KMS-11 (cell line): Measurements from ENCODE around the gene PPP1R26.
"Not testable (repeated sequence)": the region's sequence is repeated elsewhere in the genome, so short reads cannot be mapped to it uniquely, and the experiment has no call there.

Source experiments
- H2AFZ ChIP-seq: fragments of 200-600 bp; sonication (generic); 2 replicates; pipeline ENCODE4 v1.6.1; 2016; ENCODE audit warnings: antibody characterized with exemption, mixed run types, low read depth
- H3K27ac ChIP-seq: fragments of 200-600 bp; sonication (generic); 2 replicates; pipeline ENCODE4 v1.6.1; 2016; ENCODE audit warnings: mild to moderate bottlenecking, mixed run types
- H3K27me3 ChIP-seq: fragments of 200-600 bp; sonication (generic); 2 replicates; pipeline ENCODE4 v1.6.1; 2017; ENCODE audit warnings: mild to moderate bottlenecking, low read depth, mixed run types, moderate library complexity; ENCODE audit not compliant: insufficient read depth
- H3K36me3 ChIP-seq: fragments of 200-600 bp; sonication (generic); 2 replicates; pipeline ENCODE4 v1.6.1; 2017; ENCODE audit warnings: mild to moderate bottlenecking, mixed run types; ENCODE audit not compliant: insufficient read depth
- H3K4me1 ChIP-seq: fragments of 200-600 bp; sonication (generic); 2 replicates; pipeline ENCODE4 v1.6.1; 2016; ENCODE audit warnings: mild to moderate bottlenecking, low read depth, mixed run types; ENCODE audit not compliant: poor library complexity, severe bottlenecking
- H3K4me2 ChIP-seq: fragments of 200-600 bp; sonication (generic); 2 replicates; pipeline ENCODE4 v1.7.0; 2016; ENCODE audit warnings: mild to moderate bottlenecking, mixed run types
- H3K4me3 ChIP-seq: fragments of 200-600 bp; sonication (generic); IDR thresholded peaks from 2 replicates; pipeline ENCODE4 v1.6.1; 2017; ENCODE audit warnings: low read depth, low read length, mixed read lengths; ENCODE audit not compliant: insufficient read depth
- H3K79me2 ChIP-seq: fragments of 200-600 bp; sonication (generic); 2 replicates; pipeline ENCODE4 v1.6.1; 2016; ENCODE audit warnings: low read depth, mixed run types; ENCODE audit not compliant: insufficient read depth
- H3K9ac ChIP-seq: fragments of 200-600 bp; sonication (generic); 2 replicates; pipeline ENCODE4 v1.6.1; 2016; ENCODE audit warnings: mild to moderate bottlenecking, mixed run types
- H4K20me1 ChIP-seq: fragments of 200-600 bp; sonication (generic); 2 replicates; pipeline ENCODE4 v1.6.1; 2016; ENCODE audit warnings: mild to moderate bottlenecking, mixed run types; ENCODE audit not compliant: insufficient read depth
- CTCF ChIP-seq: fragments of 200-600 bp; sonication (generic); conservative IDR thresholded peaks from 2 replicates; pipeline ENCODE4 v1.6.1; 2017; ENCODE audit warnings: low read depth, mild to moderate bottlenecking, antibody characterized with exemption, low read length, moderate library complexity, mixed read lengths

Gene PPP1R26

GRCh38 chr9:135533674-135534073 is 54.1 kb downstream of the PPP1R26 start:
- H3K4me2 ChIP-seq: no peak overlapping the region

DNA sequence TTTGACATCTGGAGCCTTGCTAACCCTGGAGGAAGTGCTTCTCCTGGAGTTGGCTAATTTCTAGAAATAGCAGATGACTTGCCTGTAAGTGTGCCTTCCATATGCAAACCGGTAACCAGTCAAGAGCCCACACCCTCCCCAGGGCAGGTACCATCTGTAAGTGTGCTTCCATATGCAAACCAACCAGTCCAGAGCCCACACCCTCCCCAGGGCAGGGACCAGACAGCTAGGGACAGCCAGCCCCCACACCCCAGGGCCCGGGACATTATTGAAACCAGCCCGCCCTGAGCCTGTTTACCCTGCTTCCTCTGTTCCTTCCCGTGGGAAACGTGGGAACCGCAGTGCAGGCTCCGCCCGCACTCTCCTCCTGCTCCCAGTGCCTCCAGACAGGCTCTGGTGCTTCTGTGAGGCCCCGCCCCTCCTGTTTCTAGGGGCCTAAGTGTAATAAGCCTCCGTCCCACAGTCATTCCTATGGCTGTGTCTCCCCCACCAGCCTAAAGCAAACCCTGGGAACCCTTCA is 54.7 kb downstream of the PPP1R26 start:
- H3K79me2 ChIP-seq, H3K9ac ChIP-seq, H3K4me2 ChIP-seq, H3K4me1 ChIP-seq, H4K20me1 ChIP-seq, H2AFZ ChIP-seq, H3K36me3 ChIP-seq, H3K4me3 ChIP-seq, H3K27ac ChIP-seq: not testable (repeated sequence)
- H3K27me3 ChIP-seq: peaks cover 52% of the 10 kb centered on the region; the same call in 1 of the 2 replicates

More at GRCh38 chr9:135533674-135534073, 54.1 kb downstream of the PPP1R26 start:
- no peak for TF ChIP-seq CTCF
- Histone ChIP-seq H3K4me3 (no peak overlapping the region), H3K79me2 (no peaks in the 10 kb centered on the region), H3K27ac (no peak overlapping the region), H3K4me1 (no peaks in the 10 kb centered on the region), H3K27me3 (peaks cover 51% of the 10 kb centered on the region; the same call in 1 of the 2 replicates), H4K20me1 (no peaks in the 10 kb centered on the region), H3K36me3 (no peaks in the 10 kb centered on the region), H3K9ac (no peak overlapping the region), H2AFZ (no peak overlapping the region)

DNA sequence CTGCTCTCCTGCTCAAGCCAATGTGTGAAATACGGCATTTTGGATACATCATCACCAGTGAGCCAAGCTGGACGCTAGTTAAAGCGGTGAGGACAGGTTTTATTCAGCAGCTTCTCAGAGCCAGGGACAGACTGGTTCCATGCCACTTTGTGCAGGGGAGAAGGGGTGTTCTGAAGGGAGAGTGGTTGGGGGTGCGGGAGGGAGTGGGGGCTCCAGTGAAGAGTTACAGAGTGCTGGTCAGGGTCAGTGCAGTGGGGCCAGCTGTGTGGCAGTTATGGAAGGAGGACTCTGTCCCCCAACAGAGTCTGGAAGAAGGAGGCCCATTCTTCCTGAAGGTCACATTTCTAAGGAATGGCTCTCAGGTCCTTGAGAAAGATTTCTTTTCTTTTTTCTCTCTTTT is 55.2 kb downstream of the PPP1R26 start:
- H3K27me3 ChIP-seq: peaks cover 50% of the 10 kb centered on the region; the same call in 1 of the 2 replicates
- not testable (repeated sequence) for H3K4me3 ChIP-seq, H3K4me2 ChIP-seq

DNA sequence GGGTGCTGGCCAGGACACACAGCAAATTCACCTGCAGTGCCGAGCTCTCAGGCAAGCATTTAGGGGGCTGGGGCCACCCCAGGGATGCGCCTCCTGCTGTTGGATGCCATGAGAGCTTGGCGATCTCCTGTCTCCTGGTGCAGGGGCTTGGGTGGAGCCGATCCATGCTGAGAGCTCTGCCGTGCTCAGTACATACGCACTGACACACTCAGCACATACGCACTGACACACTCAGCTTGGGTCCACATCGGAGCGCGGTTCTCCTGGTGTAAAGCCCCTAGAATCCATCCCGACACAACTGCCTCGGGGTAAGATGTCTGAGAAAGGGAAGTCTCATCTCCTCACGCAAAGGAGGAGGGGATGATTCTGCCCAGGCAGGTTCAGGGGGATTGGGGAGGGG is 56.0 kb downstream of the PPP1R26 start:
- not testable (repeated sequence) for H2AFZ ChIP-seq, H3K79me2 ChIP-seq, H3K4me3 ChIP-seq, H3K9ac ChIP-seq, H3K4me2 ChIP-seq, H4K20me1 ChIP-seq, H3K4me1 ChIP-seq, H3K27ac ChIP-seq, H3K36me3 ChIP-seq
- H3K27me3 ChIP-seq: peaks cover 42% of the 10 kb centered on the region; the same call in 1 of the 2 replicates

More for the DNA sequence above, 55.2 kb downstream of the PPP1R26 start:
- not testable (repeated sequence) for H3K27ac ChIP-seq, H3K9ac ChIP-seq, H2AFZ ChIP-seq, H3K79me2 ChIP-seq, H3K4me1 ChIP-seq, H3K36me3 ChIP-seq, H4K20me1 ChIP-seq

- no peaks in the 10 kb centered on the region for H3K4me1 ChIP-seq
- H4K20me1 ChIP-seq: no peaks in the 10 kb centered on the region
- peaks cover 43% of the 10 kb centered on the region; the same call in 1 of the 2 replicates for H3K27me3 ChIP-seq
- H3K79me2 ChIP-seq: no peaks in the 10 kb centered on the region
- H3K9ac ChIP-seq: no peak overlapping the region
- no peaks in the 10 kb centered on the region for H3K36me3 ChIP-seq
- TF ChIP-seq CTCF: no peak
- no peak overlapping the region for H2AFZ ChIP-seq
- H3K4me3 ChIP-seq: no peak overlapping the region
- H3K27ac ChIP-seq: no peak overlapping the region
- no peak overlapping the region for H3K4me2 ChIP-seq
Measured at GRCh38 chr9:135536216-135536615, 56.6 kb downstream of the PPP1R26 start.
